IMR-90 (cell line): ENCODE measurements around the gene GPR137. TPM values are rescaled to one million over a fixed set of nuclear protein-coding genes. Genes with fewer than 3 reads are reported as not detected.

Source experiments
- ATAC-seq: fragments of 200-7000 bp; cut with Tn5 transposase; 2 replicates; pipeline ENCODE4 v1.9.1; 2020; ENCODE audit warnings: low read depth, mild to moderate bottlenecking, moderate library complexity
- BruUV-seq: library from RNA; stranded (reverse); fragments of 400-500 nt; replicated peaks from 2 replicates; lab custom pipeline; 2021; lab: Mats Ljungman, UMichigan
- CTCF ChIA-PET: fragments of 300-600 bp; formaldehyde crosslinking; extraction: SDS; loops from one replicate; lab custom pipeline; 2021; ENCODE audit warnings: antibody characterized with exemption; lab: Yijun Ruan, JAX
- POLR2A ChIA-PET: fragments of 300-600 bp; sonication (Branson Sonifier 250); formaldehyde crosslinking; loops from one replicate; lab custom pipeline; 2022; ENCODE audit warnings: antibody characterized with exemption; ENCODE audit not compliant: unreplicated experiment; lab: Charles Lee
- DNase-seq: peaks from one replicate; pipeline ENCODE4 v3.0.0; 2013
- H2AFZ ChIP-seq: replicated peaks from 2 replicates; pipeline ENCODE3; 2013; ENCODE audit warnings: low read length, mild to moderate bottlenecking; ENCODE audit not compliant: poor library complexity
- H2AK5ac ChIP-seq: 2 replicates; pipeline ENCODE4 v1.6.1; 2013; ENCODE audit warnings: low read depth, low read length, inconsistent platforms
- H2AK9ac ChIP-seq: replicated peaks from 2 replicates; pipeline ENCODE3; 2013; ENCODE audit warnings: mild to moderate bottlenecking, low read depth, low read length, moderate library complexity; ENCODE audit not compliant: poor library complexity
- H2BK120ac ChIP-seq: 2 replicates; pipeline ENCODE4 v1.6.1; 2013; ENCODE audit warnings: low read depth, low read length, inconsistent platforms
- H2BK15ac ChIP-seq: 3 replicates; pipeline ENCODE4 v1.6.1; 2013; ENCODE audit warnings: low read depth, low read length, inconsistent platforms
- H2BK20ac ChIP-seq: 2 replicates; pipeline ENCODE4 v1.6.1; 2013; ENCODE audit warnings: low read depth, mild to moderate bottlenecking, inconsistent platforms, low read length, moderate library complexity
- H2BK5ac ChIP-seq: 2 replicates; pipeline ENCODE4 v1.6.1; 2013; ENCODE audit warnings: mild to moderate bottlenecking, low read depth, low read length, inconsistent platforms; ENCODE audit not compliant: poor library complexity, severe bottlenecking
- H3K14ac ChIP-seq: replicated peaks from 2 replicates; pipeline ENCODE4 v1.6.1; 2013; ENCODE audit warnings: low read depth, low read length, inconsistent platforms
- H3K18ac ChIP-seq: 2 replicates; pipeline ENCODE4 v1.6.1; 2013; ENCODE audit warnings: low read depth, low read length, control low read depth
- H3K23ac ChIP-seq: 2 replicates; pipeline ENCODE4 v1.6.1; 2013; ENCODE audit warnings: low read depth, low read length, inconsistent platforms
- H3K27ac ChIP-seq: 2 replicates; pipeline ENCODE4 v1.5.1; 2013; ENCODE audit warnings: mild to moderate bottlenecking, control low read depth, low read length; ENCODE audit not compliant: insufficient read depth
- H3K27me3 ChIP-seq: 2 replicates; pipeline ENCODE4 v1.6.1; 2013; ENCODE audit warnings: low read length; ENCODE audit not compliant: control insufficient read depth, insufficient read depth
- H3K36me3 ChIP-seq: 2 replicates; pipeline ENCODE4 v1.6.1; 2013; ENCODE audit warnings: low read length, mixed read lengths; ENCODE audit not compliant: control insufficient read depth, insufficient read depth
- H3K4ac ChIP-seq: 2 replicates; pipeline ENCODE4 v1.6.1; 2013; ENCODE audit warnings: low read depth, low read length, inconsistent platforms
- H3K4me1 ChIP-seq: 2 replicates; pipeline ENCODE4 v1.6.1; 2013; ENCODE audit warnings: low read length, mixed read lengths; ENCODE audit not compliant: control insufficient read depth, insufficient read depth
- H3K4me2 ChIP-seq: 2 replicates; pipeline ENCODE4 v1.6.1; 2013; ENCODE audit warnings: low read depth, mild to moderate bottlenecking, control low read depth, low read length, moderate library complexity
- H3K4me3 ChIP-seq: 2 replicates; pipeline ENCODE4 v1.5.1; 2013; ENCODE audit warnings: low read depth, mild to moderate bottlenecking, control low read depth, low read length, moderate library complexity; ENCODE audit not compliant: insufficient read depth
- H3K56ac ChIP-seq: 2 replicates; pipeline ENCODE4 v1.6.1; 2013; ENCODE audit warnings: low read length, inconsistent platforms; ENCODE audit not compliant: insufficient read depth; ENCODE audit errors: extremely low read depth
- H3K79me1 ChIP-seq, 2 experiments: 2 replicates each; pipeline ENCODE4 v1.6.1; 2013; ENCODE audit warnings: low read length in 2 of 2, inconsistent platforms in 1 of 2, low read depth in 1 of 2
- H3K9ac ChIP-seq: 2 replicates; pipeline ENCODE4 v1.6.1; 2013; ENCODE audit warnings: low read depth, low read length, control low read depth
- H3K9me1 ChIP-seq: 2 replicates; pipeline ENCODE4 v1.6.1; 2013; ENCODE audit warnings: low read length, inconsistent platforms; ENCODE audit not compliant: insufficient read depth
- H3K9me3 ChIP-seq: 2 replicates; pipeline ENCODE4 v1.6.1; 2013; ENCODE audit warnings: low read length; ENCODE audit not compliant: control insufficient read depth, insufficient read depth
- H4K20me1 ChIP-seq: 2 replicates; pipeline ENCODE4 v1.6.1; 2013; ENCODE audit warnings: low read length, inconsistent platforms; ENCODE audit not compliant: insufficient read depth
- H4K5ac ChIP-seq: 2 replicates; pipeline ENCODE4 v1.6.1; 2013; ENCODE audit warnings: mild to moderate bottlenecking, low read depth, low read length, control low read depth
- H4K8ac ChIP-seq, 2 experiments: 2 replicates each; pipeline ENCODE4 v1.6.1; 2013; ENCODE audit warnings: low read depth in 2 of 2, low read length in 2 of 2, control low read depth in 1 of 2, inconsistent platforms in 1 of 2
- H4K91ac ChIP-seq: 2 replicates; pipeline ENCODE4 v1.6.1; 2013; ENCODE audit warnings: low read depth, low read length, inconsistent platforms; ENCODE audit not compliant: insufficient read depth
- MAZ ChIP-seq: IDR thresholded peaks from 2 replicates; pipeline ENCODE4 v1.6.1; 2012; ENCODE audit warnings: low read depth, mild to moderate bottlenecking, low read length, improper control_type of control experiment, moderate library complexity, borderline replicate concordance
- WGBS, 2 experiments: methylation state at CpG; one replicate each; pipeline versions ENCODE4 v1.1.5 to v1.1.7; 2013; ENCODE audit warnings: missing lambda C conversion rate in 2 of 2; ENCODE audit not compliant: insufficient read length in 1 of 2; ENCODE audit errors: extremely low coverage in 2 of 2; 5-methylcytosine and 5-hydroxymethylcytosine counted together
- dilution Hi-C: fragments of 300-500 bp; cut with HindIII; formaldehyde crosslinking; loops from one replicate; pipeline ENCODE4 v1.14.3; 2018; ENCODE audit warnings: low sequenced_read_pairs; ENCODE audit not compliant: unreplicated experiment
- in situ Hi-C: fragments of 300-500 bp; cut with MboI; formaldehyde crosslinking; loops from 3 replicates; pipeline ENCODE4 v1.14.3; 2019; ENCODE audit warnings: low sequenced_read_pairs, inconsistent platforms, mixed read lengths
- intact Hi-C: fragments of 100-400 bp; cut with micrococcal nuclease; formaldehyde crosslinking; loops from 2 replicates; pipeline ENCODE4 v1.10.0; 2022
- polyA plus RNA-seq, 3 experiments: library from polyadenylated mRNA; depleted of rRNA; stranded (reverse); fragments of >200 nt; gene quantifications; 2 replicates each; pipeline ENCODE4 v1.2.3, GENCODE V29; 2012; ENCODE audit warnings: low replicate concordance in 1 of 3
- total RNA-seq: library from RNA; depleted of rRNA; stranded (reverse); fragments of >200 nt; gene quantifications from 2 replicates; pipeline ENCODE4 v1.2.3, GENCODE V29; 2012

The GPR137 gene
- total and polyA plus RNA-seq, 2 of the 4 experiments (the other 2 are of a cell fraction): 3.6 to 26.0 TPM

DNA sequence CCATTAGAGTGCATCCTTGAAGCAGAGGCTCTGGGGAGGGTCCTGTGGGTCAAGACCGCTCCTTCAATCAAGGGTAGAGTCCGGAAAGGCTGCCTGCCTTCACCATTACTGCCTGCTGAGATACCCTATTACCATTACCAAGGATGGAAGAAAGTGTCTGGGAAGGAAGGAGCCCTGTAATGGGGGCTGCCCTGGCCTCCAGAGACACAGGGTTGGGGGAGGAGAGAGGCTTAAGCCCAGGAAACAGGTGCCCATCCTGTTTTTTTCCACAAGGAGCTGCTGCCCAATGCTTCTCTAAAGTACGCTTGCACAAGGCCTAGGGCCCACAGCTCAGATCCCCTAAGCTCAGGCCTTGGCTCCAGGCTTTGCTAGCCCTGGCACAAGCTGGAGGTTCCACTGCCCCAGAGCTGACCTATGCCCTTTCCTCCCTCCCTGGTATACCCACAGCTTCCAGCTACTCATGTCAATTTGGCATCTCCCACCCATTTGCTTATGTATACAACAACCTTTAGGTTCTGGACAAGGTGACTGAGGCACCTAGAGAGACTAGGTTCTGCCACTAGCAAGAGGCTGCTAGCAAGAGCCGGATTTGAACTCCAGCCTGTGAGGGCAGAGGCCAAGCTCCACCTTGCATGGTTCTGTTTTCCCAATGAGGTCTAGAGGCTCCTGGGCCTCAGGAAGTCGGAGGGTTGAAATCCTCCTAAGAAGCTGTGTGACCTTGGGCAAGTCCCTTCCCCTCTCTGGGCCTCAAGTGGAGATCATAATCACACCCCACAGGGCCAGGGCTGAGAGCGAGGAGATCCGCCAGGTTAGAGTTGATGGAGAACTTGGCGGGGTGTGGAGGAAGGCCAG is 35.9 kb upstream of the GPR137 start:
- CTCF ChIA-PET: no interaction called here
- Histone ChIP-seq H3K4me3 (no peak overlapping the region), H4K8ac (no peak overlapping the region), H3K79me1 (peaks cover 8 to 40% of the 10 kb centered on the region in 2 experiments), H2AK9ac (peak overlapping the region; percentile 70), H3K9me1 (no peaks in the 10 kb centered on the region), H3K14ac (0 out of 2 replicates have a peak overlapping the region, but pooled peaks have one; percentile 30), H4K20me1 (peaks cover 18% of the 10 kb centered on the region), H2BK120ac (no peak overlapping the region), H3K4me2 (no peak overlapping the region), H2AFZ (no peak overlapping the region), H3K27ac (no peak overlapping the region), H3K9me3 (no peaks in the 10 kb centered on the region), H2BK20ac (no peak overlapping the region), H3K9ac (no peak overlapping the region), H3K36me3 (peaks cover 2% of the 10 kb centered on the region), H3K18ac (no peak overlapping the region), H2BK5ac (no peak overlapping the region), H3K23ac (peak overlapping the region; percentile 54; the same call in 1 of the 2 replicates), H3K4ac (no peak overlapping the region), H2AK5ac (0 out of 2 replicates have a peak overlapping the region, but pooled peaks have one; percentile 31), H4K91ac (no peak overlapping the region), H3K56ac (no peak overlapping the region), H3K4me1 (peaks cover 13% of the 10 kb centered on the region), H2BK15ac (no peak overlapping the region), H3K27me3 (no peaks in the 10 kb centered on the region), H4K5ac (no peak overlapping the region)
- 100% methylated on average over 2 of the region's 8 CpGs; no CpG with 5 or more reads in 1 of the 2 experiments for WGBS, 2 experiments
- dilution Hi-C loops (no loop called here), intact Hi-C loops (no loop called here), in situ Hi-C loops (no loop called here)
- TF ChIP-seq MAZ: no peak
- ATAC-seq: no peak
- DNase-seq: no peak
- no TSS peak for BruUV-seq
- POLR2A ChIA-PET: interaction anchor here (0.9 kb wide), 1 partner anchor 19 kb away, joined by 3 read pairs; no protein-coding TSS in a partner anchor
